HCT116 (cell line): Measurements from ENCODE around the gene SDR42E2.

Experiments
- CBX3 ChIP-seq: IDR thresholded peaks from 2 replicates; pipeline ENCODE4 v1.6.1; 2012; ENCODE audit warnings: low read depth
- CEBPB ChIP-seq: IDR thresholded peaks from 2 replicates; pipeline ENCODE4 v1.6.1; 2012; ENCODE audit warnings: low read depth
- EZH2 ChIP-seq: fragments of 200-600 bp; sonication (generic); IDR thresholded peaks from 2 replicates; pipeline ENCODE4 v1.6.1; 2017; ENCODE audit warnings: antibody characterized with exemption, mixed run types
- EZH2phosphoT487 ChIP-seq: fragments of 200-600 bp; IDR thresholded peaks from 2 replicates; pipeline ENCODE4 v1.6.1; 2018; ENCODE audit warnings: antibody characterized with exemption, borderline replicate concordance
- MAX ChIP-seq: IDR thresholded peaks from 2 replicates; pipeline ENCODE4 v1.6.1; 2012
- POLR2A ChIP-seq: IDR thresholded peaks from 2 replicates; pipeline ENCODE4 v1.7.0; 2011; ENCODE audit warnings: borderline replicate concordance; ENCODE audit not compliant: insufficient read depth, insufficient read length; ENCODE audit errors: extremely low read depth
- SRF ChIP-seq: IDR thresholded peaks from 2 replicates; pipeline ENCODE4 v1.6.1; 2012; ENCODE audit warnings: low read depth
- ZNF274 ChIP-seq: fragments of 200-500 bp; sonication (Bioruptor generic); IDR thresholded peaks from 2 replicates; pipeline ENCODE4 v1.6.1; 2014; ENCODE audit warnings: mild to moderate bottlenecking, low read depth, low read length, inconsistent platforms
- TF ChIP-seq, protein P1 (sequence below), 3 experiments: fragments of 200-600 bp in 1 of 3; sonication (generic) in 1 of 3; IDR thresholded peaks in 2 of 3; conservative IDR thresholded peaks in 1 of 3; 2 replicates each; pipeline ENCODE4 v1.5.1; 2012 to 2017; ENCODE audit warnings: low read depth in 2 of 3, low read length in 2 of 3, antibody characterized with exemption in 1 of 3, borderline replicate concordance in 1 of 3, control low read depth in 1 of 3, mild to moderate bottlenecking in 1 of 3, mixed read lengths in 1 of 3, mixed run types in 1 of 3, moderate library complexity in 1 of 3; ENCODE audit not compliant: insufficient read depth in 1 of 3
- TF ChIP-seq, protein P2 (sequence below): IDR thresholded peaks from 2 replicates; pipeline ENCODE4 v1.6.1; 2012; ENCODE audit warnings: low read depth
- TF ChIP-seq, protein P3 (sequence below): IDR thresholded peaks from 2 replicates; pipeline ENCODE4 v1.6.1; 2012

GRCh38 chr16:22194707-22195444 is 32.6 kb downstream of the SDR42E2 start:
- no peak for TF ChIP-seq EZH2phosphoT487
- no peak for TF ChIP-seq EZH2
- TF ChIP-seq, protein P1, sequence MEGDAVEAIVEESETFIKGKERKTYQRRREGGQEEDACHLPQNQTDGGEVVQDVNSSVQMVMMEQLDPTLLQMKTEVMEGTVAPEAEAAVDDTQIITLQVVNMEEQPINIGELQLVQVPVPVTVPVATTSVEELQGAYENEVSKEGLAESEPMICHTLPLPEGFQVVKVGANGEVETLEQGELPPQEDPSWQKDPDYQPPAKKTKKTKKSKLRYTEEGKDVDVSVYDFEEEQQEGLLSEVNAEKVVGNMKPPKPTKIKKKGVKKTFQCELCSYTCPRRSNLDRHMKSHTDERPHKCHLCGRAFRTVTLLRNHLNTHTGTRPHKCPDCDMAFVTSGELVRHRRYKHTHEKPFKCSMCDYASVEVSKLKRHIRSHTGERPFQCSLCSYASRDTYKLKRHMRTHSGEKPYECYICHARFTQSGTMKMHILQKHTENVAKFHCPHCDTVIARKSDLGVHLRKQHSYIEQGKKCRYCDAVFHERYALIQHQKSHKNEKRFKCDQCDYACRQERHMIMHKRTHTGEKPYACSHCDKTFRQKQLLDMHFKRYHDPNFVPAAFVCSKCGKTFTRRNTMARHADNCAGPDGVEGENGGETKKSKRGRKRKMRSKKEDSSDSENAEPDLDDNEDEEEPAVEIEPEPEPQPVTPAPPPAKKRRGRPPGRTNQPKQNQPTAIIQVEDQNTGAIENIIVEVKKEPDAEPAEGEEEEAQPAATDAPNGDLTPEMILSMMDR (IDR thresholded peaks at IDR 0.05 in 2 of 3, conservative IDR thresholded peaks at IDR 0.05 in 1 of 3; ENCODE audit: borderline replicate concordance in 1 of 3, insufficient read depth in 1 of 3, low read depth in 2 of 3, low read length in 2 of 3): no peak
- TF ChIP-seq ZNF274: no peak
- TF ChIP-seq, protein P2, sequence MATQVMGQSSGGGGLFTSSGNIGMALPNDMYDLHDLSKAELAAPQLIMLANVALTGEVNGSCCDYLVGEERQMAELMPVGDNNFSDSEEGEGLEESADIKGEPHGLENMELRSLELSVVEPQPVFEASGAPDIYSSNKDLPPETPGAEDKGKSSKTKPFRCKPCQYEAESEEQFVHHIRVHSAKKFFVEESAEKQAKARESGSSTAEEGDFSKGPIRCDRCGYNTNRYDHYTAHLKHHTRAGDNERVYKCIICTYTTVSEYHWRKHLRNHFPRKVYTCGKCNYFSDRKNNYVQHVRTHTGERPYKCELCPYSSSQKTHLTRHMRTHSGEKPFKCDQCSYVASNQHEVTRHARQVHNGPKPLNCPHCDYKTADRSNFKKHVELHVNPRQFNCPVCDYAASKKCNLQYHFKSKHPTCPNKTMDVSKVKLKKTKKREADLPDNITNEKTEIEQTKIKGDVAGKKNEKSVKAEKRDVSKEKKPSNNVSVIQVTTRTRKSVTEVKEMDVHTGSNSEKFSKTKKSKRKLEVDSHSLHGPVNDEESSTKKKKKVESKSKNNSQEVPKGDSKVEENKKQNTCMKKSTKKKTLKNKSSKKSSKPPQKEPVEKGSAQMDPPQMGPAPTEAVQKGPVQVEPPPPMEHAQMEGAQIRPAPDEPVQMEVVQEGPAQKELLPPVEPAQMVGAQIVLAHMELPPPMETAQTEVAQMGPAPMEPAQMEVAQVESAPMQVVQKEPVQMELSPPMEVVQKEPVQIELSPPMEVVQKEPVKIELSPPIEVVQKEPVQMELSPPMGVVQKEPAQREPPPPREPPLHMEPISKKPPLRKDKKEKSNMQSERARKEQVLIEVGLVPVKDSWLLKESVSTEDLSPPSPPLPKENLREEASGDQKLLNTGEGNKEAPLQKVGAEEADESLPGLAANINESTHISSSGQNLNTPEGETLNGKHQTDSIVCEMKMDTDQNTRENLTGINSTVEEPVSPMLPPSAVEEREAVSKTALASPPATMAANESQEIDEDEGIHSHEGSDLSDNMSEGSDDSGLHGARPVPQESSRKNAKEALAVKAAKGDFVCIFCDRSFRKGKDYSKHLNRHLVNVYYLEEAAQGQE: no peak
- no peak for TF ChIP-seq POLR2A
- no peak for TF ChIP-seq CEBPB
- TF ChIP-seq MAX: no peak
- TF ChIP-seq, protein P3, sequence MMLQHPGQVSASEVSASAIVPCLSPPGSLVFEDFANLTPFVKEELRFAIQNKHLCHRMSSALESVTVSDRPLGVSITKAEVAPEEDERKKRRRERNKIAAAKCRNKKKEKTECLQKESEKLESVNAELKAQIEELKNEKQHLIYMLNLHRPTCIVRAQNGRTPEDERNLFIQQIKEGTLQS: no peak
- no peak for TF ChIP-seq SRF
- no peak for TF ChIP-seq CBX3
